GM12873 (cell line): ENCODE measurements around the gene TSHZ1.

ENCODE experiments used
- TF ChIP-seq, protein P1 (sequence below): IDR thresholded peaks from 2 replicates; pipeline ENCODE4 v1.5.1; 2012; ENCODE audit warnings: low read depth, mild to moderate bottlenecking, moderate library complexity, low read length, control low read depth; ENCODE audit not compliant: insufficient read depth; ENCODE audit errors: missing control alignments

Gene TSHZ1

DNA sequence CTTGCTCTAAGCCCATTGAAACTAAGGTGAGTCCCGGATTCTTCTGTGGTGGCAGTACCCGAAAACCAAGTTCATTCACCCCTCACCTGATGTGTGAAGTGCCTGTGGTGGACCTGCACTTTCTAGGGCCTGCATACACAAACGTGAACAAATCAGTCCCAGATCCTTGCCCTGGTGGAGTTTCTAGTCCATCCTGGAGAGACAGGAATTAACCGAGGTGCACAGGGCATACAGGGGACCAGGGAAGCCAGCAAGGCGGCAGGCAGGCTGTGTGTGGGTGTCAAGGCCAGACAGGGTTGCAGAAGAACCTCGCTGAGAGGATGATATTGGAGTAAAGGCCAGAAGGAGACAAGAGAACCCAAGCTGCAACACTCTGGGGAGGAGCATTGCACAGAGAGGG lies 110.8 kb downstream of the TSHZ1 start:
- TF ChIP-seq, protein P1, sequence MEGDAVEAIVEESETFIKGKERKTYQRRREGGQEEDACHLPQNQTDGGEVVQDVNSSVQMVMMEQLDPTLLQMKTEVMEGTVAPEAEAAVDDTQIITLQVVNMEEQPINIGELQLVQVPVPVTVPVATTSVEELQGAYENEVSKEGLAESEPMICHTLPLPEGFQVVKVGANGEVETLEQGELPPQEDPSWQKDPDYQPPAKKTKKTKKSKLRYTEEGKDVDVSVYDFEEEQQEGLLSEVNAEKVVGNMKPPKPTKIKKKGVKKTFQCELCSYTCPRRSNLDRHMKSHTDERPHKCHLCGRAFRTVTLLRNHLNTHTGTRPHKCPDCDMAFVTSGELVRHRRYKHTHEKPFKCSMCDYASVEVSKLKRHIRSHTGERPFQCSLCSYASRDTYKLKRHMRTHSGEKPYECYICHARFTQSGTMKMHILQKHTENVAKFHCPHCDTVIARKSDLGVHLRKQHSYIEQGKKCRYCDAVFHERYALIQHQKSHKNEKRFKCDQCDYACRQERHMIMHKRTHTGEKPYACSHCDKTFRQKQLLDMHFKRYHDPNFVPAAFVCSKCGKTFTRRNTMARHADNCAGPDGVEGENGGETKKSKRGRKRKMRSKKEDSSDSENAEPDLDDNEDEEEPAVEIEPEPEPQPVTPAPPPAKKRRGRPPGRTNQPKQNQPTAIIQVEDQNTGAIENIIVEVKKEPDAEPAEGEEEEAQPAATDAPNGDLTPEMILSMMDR = no peak

DNA sequence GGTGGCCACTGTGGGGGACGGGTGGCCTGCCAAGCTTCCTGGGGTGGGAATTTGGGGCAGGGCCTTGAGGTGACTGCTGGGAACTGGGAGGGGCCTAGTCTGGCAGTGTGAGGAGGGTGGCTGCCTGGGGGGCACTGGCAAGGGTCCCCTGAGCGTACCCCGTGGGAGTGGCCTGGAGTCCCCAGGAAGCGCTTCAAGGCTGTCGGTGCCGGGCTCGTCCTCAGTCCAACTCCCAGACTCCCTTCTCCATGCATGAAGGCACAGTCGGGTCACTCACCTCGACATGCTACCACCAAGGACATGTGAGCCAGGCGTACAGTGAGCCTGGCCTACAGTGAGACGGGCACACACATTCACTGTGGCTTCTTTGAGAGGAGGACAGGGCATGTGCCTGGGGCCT lies 111.6 kb downstream of the TSHZ1 start:
- TF ChIP-seq, protein P1 = no peak

DNA sequence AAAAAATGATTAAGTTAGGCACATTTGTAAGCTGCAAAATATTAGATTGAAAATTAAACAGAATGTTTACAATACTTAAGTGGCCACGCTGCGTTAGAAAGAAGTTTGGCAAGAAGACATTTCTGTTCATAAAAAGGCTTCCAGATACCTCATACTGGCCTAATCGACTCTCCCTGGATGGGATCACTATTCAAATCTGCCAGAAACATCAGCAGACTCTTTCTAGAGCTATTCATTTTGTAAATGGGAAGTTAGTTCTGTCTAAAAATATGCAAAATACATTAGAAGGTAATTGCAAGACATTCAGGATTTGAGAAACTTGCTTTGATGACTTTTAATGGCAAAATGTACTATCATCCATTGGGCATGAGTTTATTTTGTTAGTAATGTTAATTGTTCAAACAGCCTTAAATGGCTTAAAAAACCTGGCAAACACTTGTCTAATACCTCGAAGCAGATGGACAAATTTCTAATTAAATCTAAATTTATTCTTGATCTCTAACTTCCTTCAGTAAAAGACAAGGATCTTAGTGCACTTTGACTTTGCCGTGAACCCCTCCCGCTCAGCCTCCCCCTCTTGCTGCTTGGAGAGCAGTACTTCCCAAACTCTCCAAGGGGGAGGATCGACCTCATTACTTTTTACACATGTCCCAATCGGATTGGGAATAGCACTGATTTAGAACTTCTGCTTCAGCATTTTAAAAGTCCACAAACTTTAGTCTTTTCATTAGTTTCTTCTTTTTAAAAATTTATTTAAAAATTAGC lies 113.4 kb downstream of the TSHZ1 start:
- TF ChIP-seq, protein P1 = no peak

DNA sequence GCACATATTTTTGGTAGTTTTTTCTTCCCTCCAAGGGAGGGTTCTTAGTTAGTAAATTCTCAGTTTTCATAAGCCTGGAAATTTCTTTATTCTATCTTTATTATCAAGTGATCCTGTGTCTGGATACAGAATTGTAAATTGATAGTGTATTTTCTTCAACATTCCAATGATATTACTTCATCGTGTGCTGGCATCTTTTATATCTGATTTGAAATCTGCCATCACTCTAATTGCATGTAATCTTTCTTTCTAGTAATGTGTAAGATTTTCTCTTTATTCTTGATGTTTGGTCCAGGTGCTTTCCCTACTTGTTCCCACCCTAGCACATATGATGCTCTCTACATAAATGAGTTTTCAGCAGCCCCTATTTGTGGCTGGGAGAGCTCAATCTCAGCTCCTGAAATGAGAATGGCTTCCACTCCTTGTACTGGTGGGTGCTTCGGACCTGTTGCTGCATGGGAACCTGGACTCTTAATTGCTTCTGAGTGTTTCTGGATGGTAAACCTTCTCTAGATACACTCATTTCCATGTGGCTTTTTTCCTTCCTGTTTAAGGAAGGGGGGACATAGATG lies 114.2 kb downstream of the TSHZ1 start:
- TF ChIP-seq, protein P1 = no peak

DNA sequence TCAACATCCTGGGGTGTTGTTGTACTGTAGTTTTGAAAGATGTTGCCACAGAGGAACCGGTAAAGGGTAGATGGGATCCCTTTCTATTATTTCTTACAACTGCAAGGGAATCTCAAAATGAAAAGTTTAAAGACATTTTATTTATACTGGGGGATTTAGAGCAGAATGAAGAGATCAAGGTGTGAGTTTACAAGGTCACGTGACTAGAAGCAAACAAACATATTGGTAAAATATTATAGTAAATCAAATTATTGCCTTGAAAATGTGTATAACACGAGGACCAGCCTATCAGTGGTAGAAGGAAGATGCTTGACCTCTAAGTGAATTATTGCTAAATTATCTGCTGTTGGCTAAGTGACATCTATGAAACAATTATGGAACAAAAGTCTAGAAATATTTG lies 119.7 kb downstream of the TSHZ1 start:
- TF ChIP-seq, protein P1 = no peak

DNA sequence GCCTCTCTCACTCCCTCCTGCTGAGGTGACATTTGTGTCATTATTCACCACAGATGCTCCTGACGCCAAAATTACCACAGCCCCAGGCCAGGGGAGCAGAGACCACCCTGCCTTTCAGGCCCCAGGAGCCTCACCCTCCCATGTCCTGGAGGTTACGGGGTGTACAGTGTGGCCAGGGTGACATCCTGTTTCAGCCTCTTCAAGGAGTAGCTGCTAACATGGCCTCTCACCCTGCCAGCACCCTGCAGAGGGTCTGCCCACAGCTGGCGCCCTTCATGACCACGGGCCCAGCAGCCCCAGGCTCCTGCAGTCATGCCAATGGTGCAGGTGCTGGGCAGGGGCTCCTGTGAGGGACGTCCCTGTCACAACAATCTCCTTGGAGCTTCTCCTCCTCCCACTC lies 124.3 kb downstream of the TSHZ1 start:
- TF ChIP-seq, protein P1 = no peak

DNA sequence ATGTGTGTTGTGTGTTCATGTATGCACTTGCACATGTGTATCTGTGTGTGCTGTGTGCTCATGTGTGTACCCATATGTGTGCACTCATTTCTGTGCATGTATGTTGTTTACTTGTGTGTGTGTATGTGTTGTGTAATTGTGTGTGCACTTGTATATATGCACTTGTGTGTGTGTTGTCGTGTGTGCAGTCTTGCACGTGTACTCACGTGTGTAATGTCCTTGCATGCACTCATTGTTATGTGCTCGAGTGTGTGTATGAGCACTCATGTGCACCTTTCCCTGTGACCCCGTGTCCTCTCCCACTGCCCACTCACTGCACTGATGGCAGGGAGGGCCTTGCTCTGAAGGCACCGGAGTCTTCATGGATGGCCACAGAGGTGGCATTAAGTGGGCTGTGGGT lies 124.9 kb downstream of the TSHZ1 start:
- TF ChIP-seq, protein P1 = no peak
